ENCODE results near the gene EXOC4. TPM values are rescaled to one million over a fixed set of nuclear protein-coding genes. Genes with fewer than 3 reads are reported as not detected.

Gene EXOC4
- total RNA-seq, 1 donor from 2014 or later, result 79.6 TPM

GRCh38 chr7:133780912-133781311 lies 528.0 kb downstream of the EXOC4 start:
- intact Hi-C loops (cut with micrococcal nuclease), result no loop called here

GRCh38 chr7:133781486-133782090 lies 528.7 kb downstream of the EXOC4 start:
- intact Hi-C loops (cut with micrococcal nuclease), result no loop called here

GRCh38 chr7:133782470-133782869 lies 529.6 kb downstream of the EXOC4 start:
- intact Hi-C loops (cut with micrococcal nuclease), result no loop called here

GRCh38 chr7:133783276-133783675 lies 530.4 kb downstream of the EXOC4 start:
- intact Hi-C loops (cut with micrococcal nuclease), result no loop called here

GRCh38 chr7:133784486-133785001 lies 531.7 kb downstream of the EXOC4 start:
- intact Hi-C loops (cut with micrococcal nuclease), result no loop called here

GRCh38 chr7:133786401-133786937 lies 533.6 kb downstream of the EXOC4 start:
- intact Hi-C loops (cut with micrococcal nuclease), result no loop called here

GRCh38 chr7:133789974-133790373 lies 537.1 kb downstream of the EXOC4 start:
- intact Hi-C loops (cut with micrococcal nuclease), result no loop called here

- intact Hi-C loops (cut with micrococcal nuclease), result no loop called here
Measured at GRCh38 chr7:133790911-133791310, 538.0 kb downstream of the EXOC4 start.

- intact Hi-C loops (cut with micrococcal nuclease), result no loop called here
Measured at GRCh38 chr7:133794479-133794878, 541.6 kb downstream of the EXOC4 start.

GRCh38 chr7:133795068-133795665 lies 542.3 kb downstream of the EXOC4 start:
- intact Hi-C loops (cut with micrococcal nuclease), result no loop called here

GRCh38 chr7:133796782-133797745 lies 544.2 kb downstream of the EXOC4 start:
- intact Hi-C loops (cut with micrococcal nuclease), result no loop called here

- intact Hi-C loops (cut with micrococcal nuclease), result no loop called here
Measured at GRCh38 chr7:133797818-133798520, 545.1 kb downstream of the EXOC4 start.

- intact Hi-C loops (cut with micrococcal nuclease), result no loop called here
Measured at GRCh38 chr7:133801341-133801740, 548.5 kb downstream of the EXOC4 start.

- intact Hi-C loops (cut with micrococcal nuclease), result no loop called here
Measured at GRCh38 chr7:133804127-133804526, 551.2 kb downstream of the EXOC4 start.

GRCh38 chr7:133805426-133805825 lies 552.5 kb downstream of the EXOC4 start:
- intact Hi-C loops (cut with micrococcal nuclease), result no loop called here

- intact Hi-C loops (cut with micrococcal nuclease), result no loop called here
Measured at GRCh38 chr7:133807624-133808492, 555.0 kb downstream of the EXOC4 start.

- intact Hi-C loops (cut with micrococcal nuclease), result no loop called here
Measured at GRCh38 chr7:133808493-133808866, 555.6 kb downstream of the EXOC4 start.

GRCh38 chr7:133812877-133813276 lies 560.0 kb downstream of the EXOC4 start:
- intact Hi-C loops (cut with micrococcal nuclease), result no loop called here

GRCh38 chr7:133815611-133816210 lies 562.8 kb downstream of the EXOC4 start:
- intact Hi-C loops (cut with micrococcal nuclease), result no loop called here

GRCh38 chr7:133819695-133820094 lies 566.8 kb downstream of the EXOC4 start:
- intact Hi-C loops (cut with micrococcal nuclease), result no loop called here
